NOMO-1 treated with dmso at 0.1 percent for 144 hours (cell line): ENCODE results near the gene CERK.

Experiments used
- DNase-seq: peaks from one replicate; lab custom pipeline; 2025; ENCODE audit not compliant: unreplicated experiment; lab: John Stamatoyannopoulos, UW

Gene CERK

DNA sequence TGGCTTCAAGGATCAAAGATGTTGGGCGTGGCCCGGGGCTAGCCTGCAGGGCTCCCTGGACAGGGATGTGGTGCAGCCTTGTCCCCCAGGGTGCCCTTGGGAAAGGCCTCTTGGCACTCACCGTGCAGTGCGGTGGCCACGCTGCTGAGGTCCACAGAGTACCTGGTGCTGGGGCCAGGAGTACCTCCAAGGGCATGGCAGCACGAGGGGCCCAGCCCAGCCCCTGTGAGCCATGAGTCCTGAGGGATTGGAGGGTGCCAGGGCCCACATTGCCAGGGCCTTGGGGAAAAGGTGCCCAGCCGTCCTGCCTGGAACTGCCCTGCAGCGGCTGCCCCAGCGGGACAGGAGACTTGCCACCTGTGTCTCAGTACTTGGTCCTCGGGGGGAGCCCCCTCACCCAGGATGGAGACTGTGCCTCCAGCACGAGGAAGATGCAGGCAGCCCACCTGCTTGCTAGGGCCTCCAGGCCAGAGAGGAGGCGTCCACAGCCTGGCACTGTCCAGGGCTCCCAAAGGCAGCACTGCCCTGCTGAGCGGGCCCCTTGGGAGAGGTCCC is 73.7 kb downstream of the CERK start:
- no peak for DNase-seq

DNA sequence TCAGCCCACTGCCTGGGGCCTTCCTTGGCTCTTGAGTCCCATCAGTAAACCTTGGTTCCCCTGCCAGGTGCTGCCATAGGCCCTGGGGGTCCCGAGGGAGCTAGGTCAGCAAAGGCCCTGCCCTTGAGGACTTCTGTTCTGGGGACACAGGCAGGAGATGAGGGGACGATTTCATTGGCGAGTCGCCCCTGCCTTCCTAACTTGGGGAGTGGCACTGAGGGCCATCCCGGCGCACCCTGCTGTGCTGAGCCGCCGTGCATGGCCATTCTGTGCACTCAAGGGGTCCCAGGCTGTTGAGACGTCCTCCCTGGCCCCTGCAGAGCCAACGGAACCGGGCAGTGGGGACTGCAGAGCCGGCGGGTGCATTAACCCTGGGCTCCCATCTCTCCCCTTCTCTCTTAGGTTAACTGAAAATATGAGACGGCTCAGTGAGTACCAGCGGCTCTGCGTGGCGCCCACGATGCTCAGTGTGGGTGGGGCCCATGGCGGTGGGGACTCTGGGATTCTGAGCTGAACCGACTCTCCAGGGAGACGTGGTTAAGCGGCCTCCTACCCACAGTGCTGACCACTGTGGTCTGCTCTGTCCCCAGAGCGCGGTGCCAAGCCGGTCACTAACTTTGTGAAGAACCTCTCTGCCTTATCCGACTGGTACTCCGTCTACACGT is 74.5 kb downstream of the CERK start:
- DNase-seq, result no peak

DNA sequence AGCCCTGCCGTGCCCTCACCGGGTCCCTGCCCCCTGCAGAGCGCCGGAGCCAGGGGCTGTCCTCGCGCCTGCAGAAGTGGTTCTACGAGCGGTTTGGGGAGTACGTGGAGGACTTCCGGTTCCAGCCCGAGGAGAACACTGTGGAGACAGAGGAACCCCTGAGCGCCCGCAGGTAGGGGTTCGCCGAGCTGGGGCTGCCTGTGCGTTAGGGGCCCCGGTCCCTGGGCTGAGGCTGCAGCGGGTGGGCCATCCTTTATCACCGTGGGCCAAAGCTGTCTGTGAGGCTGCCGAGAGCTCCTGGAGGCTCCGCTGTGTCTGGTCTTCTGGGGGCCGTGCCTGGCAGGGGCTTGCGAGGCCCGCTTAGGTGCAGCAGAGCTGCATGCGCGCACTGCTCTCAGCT is 75.1 kb downstream of the CERK start:
- DNase-seq, result no peak

DNA sequence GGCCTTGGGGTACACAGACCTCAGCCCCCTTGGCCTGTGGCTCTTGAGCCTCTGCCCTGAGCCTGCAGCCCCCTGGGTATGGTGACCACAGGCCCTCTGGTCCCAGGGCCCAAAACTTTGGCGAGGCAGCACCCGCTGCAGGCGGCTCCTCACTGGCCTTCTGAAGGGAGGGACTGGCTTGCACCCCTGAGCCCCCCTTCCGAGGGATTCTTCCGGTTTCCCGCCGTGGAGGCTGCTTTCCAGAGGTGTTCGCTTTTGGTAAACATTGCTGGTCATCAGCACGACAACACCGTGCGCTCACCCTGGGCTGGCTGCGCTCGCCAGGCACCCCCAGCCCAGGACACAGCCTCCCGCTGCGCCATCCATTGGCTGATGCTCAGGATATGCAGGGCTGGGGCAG is 75.8 kb downstream of the CERK start:
- no peak for DNase-seq

DNA sequence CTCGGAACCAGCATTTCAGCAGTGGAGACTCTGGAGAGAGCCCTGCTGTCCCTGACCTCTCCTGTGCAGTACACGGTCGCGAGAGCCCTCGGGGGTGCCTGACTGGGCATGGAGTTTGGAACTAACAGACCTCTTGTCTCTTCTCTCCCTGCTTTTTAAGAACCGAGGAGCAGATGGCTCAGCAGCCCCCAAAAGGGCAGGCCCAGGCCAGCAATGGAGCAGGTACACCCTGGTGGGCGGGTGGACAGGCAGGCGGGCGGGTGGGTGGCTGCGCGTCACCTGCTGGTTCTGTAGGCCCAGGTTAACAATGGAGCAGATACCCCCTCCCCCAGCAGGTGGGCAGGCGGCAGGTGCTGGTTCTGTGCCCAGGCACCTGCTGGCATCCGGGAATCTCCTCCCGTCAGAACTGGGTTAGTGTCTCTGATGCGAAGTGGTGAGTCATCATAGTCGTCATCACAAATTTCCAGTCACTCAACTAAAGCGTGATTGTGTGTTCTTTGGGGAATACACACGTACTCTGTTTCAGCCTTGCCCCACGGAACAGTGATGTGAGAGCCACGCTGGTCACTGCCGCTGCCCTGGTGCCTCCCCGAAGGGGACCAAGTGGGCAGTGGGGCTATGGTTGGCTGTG is 76.7 kb downstream of the CERK start:
- no peak for DNase-seq

- DNase-seq, result no peak
These were observed 77.3 kb downstream of the CERK start for GRCh38 chr22:46660604-46661201.

DNA sequence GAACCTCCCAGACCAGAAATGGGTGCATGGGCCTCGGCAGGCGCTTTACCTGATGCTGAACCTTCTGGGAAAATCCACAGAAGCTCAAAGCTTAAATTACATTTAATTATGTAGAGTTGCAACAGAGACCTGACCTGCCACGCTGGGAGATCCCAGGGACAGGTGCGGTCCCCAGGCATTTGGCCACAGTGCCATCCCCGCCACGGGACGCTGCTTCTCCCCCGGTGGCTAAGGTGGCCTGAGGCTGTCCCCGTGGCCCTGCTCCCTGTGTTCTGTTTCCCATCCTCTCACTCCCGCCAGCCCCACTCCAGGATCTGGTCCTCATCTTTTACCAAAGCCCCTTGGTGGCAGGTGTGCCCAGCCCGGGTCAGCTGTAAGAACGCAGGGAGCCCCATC is 78.3 kb downstream of the CERK start:
- DNase-seq, result no peak

DNA sequence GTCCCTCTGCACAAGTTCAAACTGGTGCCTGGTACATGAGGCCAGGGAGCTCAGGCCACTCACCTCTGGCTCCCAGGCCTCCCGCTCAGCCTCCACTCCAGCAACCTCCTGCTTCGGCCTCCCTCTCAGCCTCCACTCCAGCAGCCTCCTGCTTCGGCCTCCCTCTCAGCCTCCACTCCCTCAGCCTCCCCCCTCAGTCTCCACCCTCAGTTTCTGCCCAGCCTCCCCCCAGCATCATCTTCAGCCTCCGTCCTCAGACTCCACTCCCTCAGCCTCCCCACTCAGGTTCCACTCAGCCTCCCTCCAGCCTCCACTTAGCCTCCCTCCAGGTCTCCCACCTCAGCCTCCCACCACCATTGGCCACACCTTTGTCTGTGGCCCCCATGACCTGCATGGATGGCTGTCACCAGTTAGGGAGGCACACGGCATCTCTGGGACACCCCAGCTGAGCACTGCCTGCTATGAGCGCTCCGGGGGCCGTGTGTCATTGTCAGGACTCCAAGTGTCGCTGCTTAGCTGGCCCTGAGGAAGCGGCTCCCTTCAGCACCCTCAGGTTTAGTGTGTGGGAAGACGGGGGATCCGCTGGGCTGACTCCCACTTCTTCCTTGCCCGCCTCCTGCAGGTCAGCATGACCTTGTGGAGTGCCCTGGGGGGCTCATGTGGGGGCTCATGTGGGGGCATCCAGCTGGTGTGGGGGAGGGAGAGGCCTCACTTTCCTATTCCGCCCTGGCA is 78.8 kb downstream of the CERK start:
- DNase-seq, result no peak

GRCh38 chr22:46657996-46658947 is 79.8 kb downstream of the CERK start:
- no peak for DNase-seq

DNA sequence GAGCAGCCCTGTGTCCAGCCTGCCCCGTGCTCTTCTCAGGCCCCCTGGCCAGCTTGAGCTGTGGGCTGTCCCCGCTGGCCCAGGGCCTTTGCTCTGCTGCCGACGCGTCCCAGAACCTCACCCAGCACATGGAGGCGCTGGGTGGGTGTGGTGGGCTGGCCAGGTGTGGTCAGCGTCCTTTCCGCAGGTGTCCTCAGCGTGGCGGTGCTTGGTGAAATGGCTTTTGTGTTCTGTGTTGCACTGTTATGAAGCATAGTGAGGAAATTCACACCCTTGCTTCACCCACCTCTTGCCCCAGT is 80.4 kb downstream of the CERK start:
- DNase-seq, result no peak

- DNase-seq, result no peak
These were observed 81.0 kb downstream of the CERK start for GRCh38 chr22:46656856-46657654.

DNA sequence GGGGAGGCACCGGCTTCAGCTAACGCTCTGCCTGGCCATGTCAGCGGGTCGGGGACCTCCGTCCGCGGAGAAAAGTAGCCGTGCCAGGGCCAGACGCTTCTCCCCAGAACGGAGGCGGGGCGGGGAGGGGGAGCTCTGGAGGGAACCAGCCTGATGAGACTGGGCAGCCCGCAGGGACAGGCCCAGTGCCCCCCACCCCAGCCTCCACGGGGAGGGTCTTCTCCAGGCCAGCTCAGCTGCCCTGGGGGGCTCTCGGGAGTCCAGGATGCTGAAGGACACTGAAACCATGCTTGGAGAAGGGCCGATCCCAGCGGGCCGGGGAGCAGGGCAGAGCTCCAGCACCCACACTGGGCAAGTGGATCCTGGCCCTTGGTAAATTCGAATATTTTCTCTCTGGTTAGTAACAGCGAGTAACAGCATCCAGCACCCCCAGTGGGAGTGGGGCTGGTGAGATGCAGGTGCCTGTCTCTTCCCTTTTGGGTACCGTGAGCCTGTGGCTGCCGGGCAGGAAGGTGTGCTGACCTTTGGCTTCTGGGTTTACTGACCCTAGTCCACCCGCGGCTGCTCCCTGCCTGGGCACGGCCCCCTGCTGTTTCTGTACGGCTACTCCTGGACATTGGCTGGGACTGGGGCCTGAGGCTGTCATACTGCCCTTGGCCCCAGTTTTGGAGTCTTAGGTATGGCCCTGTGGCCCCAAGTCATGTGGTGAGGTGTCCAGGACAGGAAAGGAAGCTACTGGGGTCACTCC is 82.0 kb downstream of the CERK start:
- DNase-seq, result no peak

GRCh38 chr22:46654927-46655595 is 83.0 kb downstream of the CERK start:
- DNase-seq, result no peak

GRCh38 chr22:46654426-46654825 is 83.6 kb downstream of the CERK start:
- no peak for DNase-seq

DNA sequence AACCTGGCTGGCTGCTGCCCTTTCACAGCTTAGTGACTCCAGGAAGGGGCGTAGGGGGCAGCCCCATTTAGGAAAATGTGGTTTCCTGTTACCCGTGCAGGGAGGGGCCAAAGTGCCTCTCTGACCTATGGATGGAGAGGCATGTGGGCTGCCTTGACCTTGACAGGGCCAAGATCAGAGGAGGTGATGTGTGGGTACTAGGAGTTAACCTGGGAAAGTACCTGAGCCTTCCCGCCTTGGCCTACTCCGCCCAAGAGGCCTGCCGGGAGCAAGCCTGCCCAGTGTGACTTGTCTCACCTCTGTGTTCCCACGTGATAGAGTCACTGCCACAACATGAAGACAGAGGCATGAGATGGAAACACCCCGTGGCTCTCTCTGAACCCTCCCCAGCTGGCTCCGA is 84.5 kb downstream of the CERK start:
- DNase-seq, result no peak

- DNase-seq, result no peak
These were observed 85.2 kb downstream of the CERK start for GRCh38 chr22:46652847-46653331.

GRCh38 chr22:46652081-46652846 is 85.8 kb downstream of the CERK start:
- no peak for DNase-seq

DNA sequence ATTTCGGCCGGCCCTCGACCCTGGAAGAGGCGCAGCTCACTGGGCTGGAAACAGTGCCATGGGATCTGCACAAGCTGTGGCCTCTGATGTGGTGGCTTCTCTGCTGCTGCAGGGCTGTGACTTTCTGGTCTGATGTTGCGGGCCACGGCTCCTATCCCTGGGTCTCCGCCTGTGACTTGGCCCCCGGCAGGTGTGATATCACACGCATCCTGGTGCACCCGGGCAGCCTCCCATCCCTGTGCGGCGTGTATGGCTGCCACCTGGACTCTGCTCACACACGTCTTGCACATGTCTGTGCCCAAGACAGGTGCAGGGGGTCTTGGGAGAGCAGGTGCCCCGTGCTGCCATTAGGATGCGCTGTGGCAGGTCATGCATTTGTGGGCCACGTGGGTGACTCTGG is 86.7 kb downstream of the CERK start:
- DNase-seq, result no peak
